H1 (cell line): ENCODE results near the gene KRT80.

Experiments
- EZH2 ChIP-seq: fragments of 200-600 bp; sonication (generic); IDR thresholded peaks from 2 replicates; pipeline ENCODE4 v1.7.1; 2012; ENCODE audit warnings: low read depth, mild to moderate bottlenecking, moderate library complexity, low read length, inconsistent platforms; ENCODE audit not compliant: severe bottlenecking
- HDAC6 ChIP-seq: IDR thresholded peaks from one replicate; pipeline ENCODE4 v1.7.1; 2012; ENCODE audit warnings: low read depth, mild to moderate bottlenecking, inconsistent platforms, low read length, moderate library complexity
- KDM1A ChIP-seq: fragments of 200-600, 300-600 bp; sonication (generic); IDR thresholded peaks from 2 replicates; pipeline ENCODE4 v1.7.1; 2016; ENCODE audit warnings: mild to moderate bottlenecking, low read length, borderline replicate concordance
- POLR2A ChIP-seq, 2 experiments: IDR thresholded peaks; 1 replicate in 1 of 2; 2 replicates in 1 of 2; pipeline ENCODE4 v1.6.1; 2011; ENCODE audit warnings: low read depth in 2 of 2, low read length in 2 of 2, mild to moderate bottlenecking in 2 of 2; ENCODE audit errors: control extremely low read depth in 1 of 2
- RAD21 ChIP-seq, 2 experiments: IDR thresholded peaks in 1 of 2; conservative IDR thresholded peaks in 1 of 2; 2 replicates each; pipeline ENCODE4 v1.6.1; 2011; ENCODE audit warnings: low read depth in 2 of 2, low read length in 2 of 2, improper control_type of control experiment in 1 of 2, inconsistent platforms in 1 of 2, mild to moderate bottlenecking in 1 of 2, moderate library complexity in 1 of 2
- SIN3A ChIP-seq, 2 experiments: IDR thresholded peaks in 1 of 2; conservative IDR thresholded peaks in 1 of 2; 2 replicates each; pipeline ENCODE4 v1.6.1; 2011 to 2012; ENCODE audit warnings: low read length in 2 of 2, improper control_type of control experiment in 1 of 2, low read depth in 1 of 2, mild to moderate bottlenecking in 1 of 2
- SRF ChIP-seq: IDR thresholded peaks from 2 replicates; pipeline ENCODE4 v1.6.1; 2011; ENCODE audit warnings: mild to moderate bottlenecking, low read depth, low read length, moderate library complexity
- TF ChIP-seq, protein P1 (sequence below), 3 experiments: IDR thresholded peaks; 1 replicate in 2 of 3; 2 replicates in 1 of 3; pipeline versions ENCODE4 v1.5.1 to v1.6.1; 2011; ENCODE audit warnings: low read length in 3 of 3, mild to moderate bottlenecking in 3 of 3, inconsistent platforms in 2 of 3, low read depth in 1 of 3, moderate library complexity in 1 of 3; ENCODE audit not compliant: insufficient read depth in 1 of 3; ENCODE audit errors: control extremely low read depth in 1 of 3

GRCh38 chr12:52178984-52179383 lies 12.8 kb downstream of the KRT80 start:
- TF ChIP-seq, protein P1, sequence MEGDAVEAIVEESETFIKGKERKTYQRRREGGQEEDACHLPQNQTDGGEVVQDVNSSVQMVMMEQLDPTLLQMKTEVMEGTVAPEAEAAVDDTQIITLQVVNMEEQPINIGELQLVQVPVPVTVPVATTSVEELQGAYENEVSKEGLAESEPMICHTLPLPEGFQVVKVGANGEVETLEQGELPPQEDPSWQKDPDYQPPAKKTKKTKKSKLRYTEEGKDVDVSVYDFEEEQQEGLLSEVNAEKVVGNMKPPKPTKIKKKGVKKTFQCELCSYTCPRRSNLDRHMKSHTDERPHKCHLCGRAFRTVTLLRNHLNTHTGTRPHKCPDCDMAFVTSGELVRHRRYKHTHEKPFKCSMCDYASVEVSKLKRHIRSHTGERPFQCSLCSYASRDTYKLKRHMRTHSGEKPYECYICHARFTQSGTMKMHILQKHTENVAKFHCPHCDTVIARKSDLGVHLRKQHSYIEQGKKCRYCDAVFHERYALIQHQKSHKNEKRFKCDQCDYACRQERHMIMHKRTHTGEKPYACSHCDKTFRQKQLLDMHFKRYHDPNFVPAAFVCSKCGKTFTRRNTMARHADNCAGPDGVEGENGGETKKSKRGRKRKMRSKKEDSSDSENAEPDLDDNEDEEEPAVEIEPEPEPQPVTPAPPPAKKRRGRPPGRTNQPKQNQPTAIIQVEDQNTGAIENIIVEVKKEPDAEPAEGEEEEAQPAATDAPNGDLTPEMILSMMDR (IDR thresholded peaks at IDR 0.05; ENCODE audit: control extremely low read depth in 1 of 3, insufficient read depth in 1 of 3, low read depth in 1 of 3, low read length in 3 of 3): no peak
- TF ChIP-seq RAD21 (IDR thresholded peaks at IDR 0.05 in 1 of 2, conservative IDR thresholded peaks at IDR 0.05 in 1 of 2; ENCODE audit: low read depth in 2 of 2, low read length in 2 of 2) (no peak), EZH2 (no peak), KDM1A (no peak), SRF (no peak), SIN3A (conservative IDR thresholded peaks at IDR 0.05 in 1 of 2, IDR thresholded peaks at IDR 0.05 in 1 of 2; ENCODE audit: low read depth in 1 of 2, low read length in 2 of 2) (no peak), POLR2A (IDR thresholded peaks at IDR 0.05; ENCODE audit: control extremely low read depth in 1 of 2, low read depth in 2 of 2, low read length in 2 of 2) (no peak), HDAC6 (no peak)
